GDM1 (cell line): ENCODE measurements around the gene ATP2C1.
"Not testable (repeated sequence)": the region's sequence is repeated elsewhere in the genome, so short reads cannot be mapped to it uniquely, and the experiment has no call there.

Experiments
- DNase-seq: peaks from one replicate; lab custom pipeline; 2025; lab: John Stamatoyannopoulos, UW

ATP2C1 gene

GRCh38 chr3:130939753-130940152, 45.9 kb downstream of the ATP2C1 start:
- DNase-seq = no peak

DNA sequence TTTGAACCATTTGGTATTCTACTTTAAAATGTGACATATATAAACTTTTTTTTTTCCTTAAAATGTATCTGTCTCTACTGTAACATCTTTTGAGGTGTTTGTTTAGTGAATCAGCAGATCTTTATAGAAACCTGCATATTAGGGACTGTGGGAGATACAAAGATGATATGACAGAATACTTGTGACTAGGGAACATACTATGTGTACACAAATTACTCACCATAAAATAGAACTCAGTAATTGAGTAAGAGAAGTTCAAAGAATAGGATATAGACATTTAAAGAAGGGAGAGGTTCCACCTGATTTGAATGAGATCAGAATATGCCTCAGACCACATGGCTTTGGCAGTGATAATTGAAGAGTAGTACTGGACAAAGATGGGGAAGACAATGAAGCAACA, 47.9 kb downstream of the ATP2C1 start:
- no peak for DNase-seq

- no peak for DNase-seq
Measured at GRCh38 chr3:130946882-130947281, 53.0 kb downstream of the ATP2C1 start.

GRCh38 chr3:130948001-130948773, 54.3 kb downstream of the ATP2C1 start:
- DNase-seq = no peak

DNA sequence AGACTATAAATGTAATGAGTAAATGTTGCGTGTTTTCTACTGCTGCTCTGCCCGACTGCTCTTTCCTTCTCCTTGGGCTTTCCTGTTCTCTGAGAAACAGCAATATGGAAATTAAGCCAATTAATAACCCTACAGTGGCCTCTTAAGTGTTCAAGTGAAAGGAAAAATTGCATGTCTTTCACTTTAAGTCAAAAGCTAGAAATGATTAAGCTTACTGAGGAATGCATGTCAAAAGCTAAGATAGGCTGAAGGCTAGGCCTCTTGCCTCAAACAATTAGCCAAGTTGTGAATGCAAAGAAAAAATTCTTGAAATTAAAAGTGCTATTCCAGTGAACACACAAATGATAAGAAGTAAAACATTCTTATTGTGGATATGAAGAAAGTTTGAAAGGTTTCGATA, 55.0 kb downstream of the ATP2C1 start:
- no peak for DNase-seq

- DNase-seq = no peak
Measured at GRCh38 chr3:130950124-130950523, 56.2 kb downstream of the ATP2C1 start.

DNA sequence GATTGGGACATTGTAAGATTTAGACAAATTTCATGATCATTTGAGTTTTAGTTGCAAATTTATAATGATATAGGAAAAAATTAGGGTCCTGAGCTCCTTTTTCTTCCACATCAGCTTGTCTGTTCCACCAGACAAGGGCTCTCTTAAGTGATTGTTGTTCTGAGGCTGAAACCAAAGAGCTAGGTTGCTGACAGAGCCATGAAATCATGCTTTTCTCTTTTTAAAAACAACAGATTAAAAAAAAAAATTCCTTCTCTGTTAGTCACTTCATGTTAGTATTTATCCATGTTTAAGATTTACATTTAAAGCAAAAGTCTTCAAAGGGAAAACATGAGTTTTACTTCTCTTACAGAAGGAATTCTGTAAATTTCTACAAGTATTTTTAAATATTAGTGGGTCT, 56.8 kb downstream of the ATP2C1 start:
- no peak for DNase-seq

DNA sequence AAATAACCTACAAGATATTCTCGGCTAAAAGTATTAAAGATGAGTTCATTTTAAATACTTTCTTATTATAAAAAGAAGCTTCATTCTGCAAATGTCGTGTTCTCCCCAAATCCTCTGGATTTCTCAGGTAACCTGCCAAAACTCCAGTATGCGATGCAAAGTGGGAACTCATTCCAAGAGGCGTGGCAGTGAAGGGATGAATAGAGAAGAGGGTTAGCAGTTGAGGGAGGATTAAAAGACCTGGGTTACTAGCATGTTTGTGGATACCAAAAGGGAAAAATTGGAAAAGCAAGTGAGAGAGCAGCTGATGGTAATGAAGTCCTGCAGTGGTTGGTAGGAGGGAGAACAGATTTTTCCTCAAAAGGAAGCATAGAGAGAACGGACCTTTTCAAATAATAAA, 61.6 kb downstream of the ATP2C1 start:
- DNase-seq = no peak

DNA sequence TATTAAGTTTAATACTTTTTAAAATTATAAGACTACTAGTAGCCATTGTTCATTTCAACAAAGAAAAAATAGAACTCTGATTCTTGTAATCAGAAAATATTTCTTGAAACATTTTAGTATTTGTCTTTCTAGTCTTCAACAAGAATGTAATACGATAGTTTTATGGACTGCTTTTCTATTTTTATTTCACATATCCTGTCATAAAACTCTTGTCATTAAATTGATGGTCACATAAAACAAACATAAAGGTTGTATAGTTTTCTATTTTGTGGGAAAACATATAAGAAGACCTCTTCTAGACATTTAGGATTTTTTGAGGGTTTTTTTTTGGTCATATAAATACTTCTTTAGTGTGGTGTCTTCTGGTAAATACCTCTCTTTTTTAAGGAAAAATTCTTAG, 62.4 kb downstream of the ATP2C1 start:
- no peak for DNase-seq

GRCh38 chr3:130956721-130957120, 62.8 kb downstream of the ATP2C1 start:
- no peak for DNase-seq

- no peak for DNase-seq
Measured at GRCh38 chr3:130960139-130960795, 66.4 kb downstream of the ATP2C1 start.

GRCh38 chr3:130961458-130961857, 67.6 kb downstream of the ATP2C1 start:
- no peak for DNase-seq

DNA sequence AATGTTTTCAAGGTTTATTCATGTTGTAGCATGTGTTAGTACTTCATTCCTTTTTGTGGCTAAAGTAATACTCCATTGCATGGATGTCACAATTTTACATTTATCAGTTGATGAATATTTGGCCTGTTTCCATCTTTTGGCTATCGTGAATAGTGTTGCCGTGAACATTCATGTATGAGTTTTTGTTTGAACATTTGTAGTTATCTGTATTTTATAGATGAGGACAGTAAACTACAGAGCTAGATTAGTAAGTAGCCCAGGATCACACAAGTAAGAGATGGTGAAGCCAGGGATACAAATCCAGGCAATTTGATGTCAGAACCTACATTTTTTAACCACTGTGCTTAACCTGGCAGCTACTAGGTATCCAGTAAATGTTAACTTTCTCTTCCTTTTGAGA, 69.6 kb downstream of the ATP2C1 start:
- DNase-seq = no peak

DNA sequence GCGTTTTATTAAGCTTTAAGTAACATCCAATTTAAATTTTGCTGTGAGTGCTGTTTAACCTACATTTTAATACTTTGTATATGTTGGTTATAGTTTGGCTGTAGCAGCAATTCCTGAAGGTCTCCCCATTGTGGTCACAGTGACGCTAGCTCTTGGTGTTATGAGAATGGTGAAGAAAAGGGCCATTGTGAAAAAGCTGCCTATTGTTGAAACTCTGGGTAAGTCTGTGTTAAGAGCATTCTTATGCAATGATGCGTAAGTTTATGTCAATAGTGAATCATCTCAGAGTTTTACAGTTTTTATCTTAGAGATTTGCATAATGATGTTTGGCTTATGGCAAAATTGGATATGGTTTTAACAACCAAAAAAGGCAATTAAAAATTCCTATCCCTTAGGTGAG, 70.0 kb downstream of the ATP2C1 start:
- no peak for DNase-seq

- DNase-seq = no peak
Measured at GRCh38 chr3:130967281-130967680, 73.4 kb downstream of the ATP2C1 start.

GRCh38 chr3:130968221-130968620, 74.3 kb downstream of the ATP2C1 start:
- no peak for DNase-seq

- no peak for DNase-seq
Measured at GRCh38 chr3:130969621-130970020, 75.7 kb downstream of the ATP2C1 start.

- no peak for DNase-seq
Measured at GRCh38 chr3:130971208-130971607, 77.3 kb downstream of the ATP2C1 start.

- not testable (repeated sequence) for DNase-seq
Measured at GRCh38 chr3:130972592-130972991, 78.7 kb downstream of the ATP2C1 start.

- DNase-seq = no peak
Measured at GRCh38 chr3:130973406-130973805, 79.5 kb downstream of the ATP2C1 start.

GRCh38 chr3:130974201-130974600, 80.3 kb downstream of the ATP2C1 start:
- no peak for DNase-seq

- DNase-seq = no peak
Measured at GRCh38 chr3:130975251-130975650, 81.4 kb downstream of the ATP2C1 start.

- no peak for DNase-seq
Measured at GRCh38 chr3:130976706-130977105, 82.8 kb downstream of the ATP2C1 start.

- no peak for DNase-seq
Measured at GRCh38 chr3:130979117-130979516, 85.2 kb downstream of the ATP2C1 start.
